HCT116 (cell line): Measurements from ENCODE around the gene IREB2. TPM values are rescaled to one million over a fixed set of nuclear protein-coding genes. Genes with fewer than 3 reads are reported as not detected.

ENCODE experiments used
- ATAC-seq: fragments of 200-7000 bp; cut with Tn5 transposase; 2 replicates; pipeline ENCODE4 v1.9.1; 2020; ENCODE audit warnings: mild to moderate bottlenecking, moderate library complexity
- BruUV-seq: library from RNA; stranded (reverse); fragments of 400-500 nt; replicated peaks from 2 replicates; lab custom pipeline; 2021; lab: Mats Ljungman, UMichigan
- CTCF ChIA-PET: fragments of 300-600 bp; sonication (Branson Sonifier 250); formaldehyde crosslinking; loops from one replicate; lab custom pipeline; 2021; ENCODE audit warnings: antibody characterized with exemption; lab: Charles Lee
- POLR2A ChIA-PET: fragments of 300-600, 350-600 bp; sonication (Branson Sonifier 250); formaldehyde crosslinking; loops from one replicate; lab custom pipeline; 2021; ENCODE audit warnings: antibody characterized with exemption; lab: Charles Lee
- RAD21 ChIA-PET, 2 experiments: fragments of 300-600 bp; sonication (Branson Sonifier 250); formaldehyde crosslinking; loops; one replicate each; lab custom pipeline; 2023; ENCODE audit warnings: low total read pairs in 2 of 2; ENCODE audit not compliant: uncharacterized antibody in 2 of 2, unreplicated experiment in 2 of 2, low non-redundant PET in 1 of 2; lab: Charles Lee
- DNase-seq: peaks from one replicate; pipeline ENCODE4 v3.0.0-alpha.2; 2010; ENCODE audit warnings: low read depth, low spot score
- H2AFZ ChIP-seq: fragments of 200-600 bp; shearing (Covaris generic), sonication (generic); 2 replicates; pipeline ENCODE4 v1.6.1; 2017; ENCODE audit warnings: low read depth, mixed run types, mixed read lengths, antibody characterized with exemption, low read length; ENCODE audit not compliant: poor library complexity, severe bottlenecking
- H3K27ac ChIP-seq: 2 replicates; pipeline ENCODE4 v1.5.1; 2012; ENCODE audit warnings: low read depth, low read length
- H3K27me3 ChIP-seq: fragments of 200-600 bp; sonication (generic); 2 replicates; pipeline ENCODE4 v1.6.1; 2016; ENCODE audit warnings: mixed run types, low read length, mixed read lengths; ENCODE audit not compliant: insufficient read depth
- H3K36me3 ChIP-seq, 2 experiments: fragments of 200-500 bp in 1 of 2; fragments of 200-600 bp in 1 of 2; sonication (Bioruptor generic) in 1 of 2; sonication (generic) in 1 of 2; 2 replicates each; pipeline versions ENCODE4 v1.5.1 to v1.6.1; 2014 to 2016; ENCODE audit warnings: low read length in 2 of 2, inconsistent platforms in 1 of 2, mixed read lengths in 1 of 2, mixed run types in 1 of 2; ENCODE audit not compliant: insufficient read depth in 2 of 2, control insufficient read depth in 1 of 2
- H3K4me1 ChIP-seq, 2 experiments: fragments of 200-600 bp in 1 of 2; sonication (generic) in 1 of 2; 2 replicates each; pipeline versions ENCODE4 v1.5.1 to v1.6.1; 2012 to 2017; ENCODE audit warnings: low read length in 2 of 2, inconsistent platforms in 1 of 2, mild to moderate bottlenecking in 1 of 2, mixed read lengths in 1 of 2, mixed run types in 1 of 2, moderate library complexity in 1 of 2; ENCODE audit not compliant: insufficient read depth in 2 of 2, control insufficient read depth in 1 of 2
- H3K4me2 ChIP-seq: fragments of 200-600 bp; sonication (generic); 2 replicates; pipeline ENCODE4 v1.6.1; 2017; ENCODE audit warnings: mixed run types, low read length, mixed read lengths
- H3K4me3 ChIP-seq, 2 experiments: fragments of 200-600 bp in 1 of 2; sonication (generic) in 1 of 2; replicated peaks in 1 of 2; 2 replicates each; pipeline ENCODE4 v1.5.1; 2011 to 2016; ENCODE audit warnings: low read length in 2 of 2, control low read depth in 1 of 2, low read depth in 1 of 2, mild to moderate bottlenecking in 1 of 2, mixed read lengths in 1 of 2, mixed run types in 1 of 2
- H3K79me2 ChIP-seq: fragments of 200-600 bp; sonication (generic); 2 replicates; pipeline ENCODE4 v1.6.1; 2017; ENCODE audit warnings: mild to moderate bottlenecking, mixed run types, low read length, moderate library complexity, mixed read lengths; ENCODE audit not compliant: insufficient read depth
- H3K9ac ChIP-seq: fragments of 200-600 bp; sonication (generic); 2 replicates; pipeline ENCODE4 v1.6.1; 2016; ENCODE audit warnings: low read length, mixed read lengths
- H3K9me2 ChIP-seq: fragments of 200-600 bp; sonication (generic), shearing (Covaris generic); 2 replicates; pipeline ENCODE4 v1.6.1; 2017; ENCODE audit warnings: mixed run types, mild to moderate bottlenecking, moderate library complexity; ENCODE audit not compliant: insufficient read depth
- H3K9me3 ChIP-seq, 2 experiments: fragments of 200-500 bp in 1 of 2; fragments of 200-600 bp in 1 of 2; sonication (Bioruptor generic) in 1 of 2; sonication (generic) in 1 of 2; 2 replicates each; pipeline ENCODE4 v1.6.1; 2014 to 2017; ENCODE audit warnings: low read length in 2 of 2, mixed read lengths in 2 of 2, inconsistent platforms in 1 of 2, low read depth in 1 of 2, mild to moderate bottlenecking in 1 of 2, mixed run types in 1 of 2, moderate library complexity in 1 of 2; ENCODE audit not compliant: control insufficient read depth in 1 of 2, insufficient read depth in 1 of 2
- H4K20me1 ChIP-seq: fragments of 200-600 bp; sonication (generic), shearing (Covaris generic); 2 replicates; pipeline ENCODE4 v1.6.1; 2017; ENCODE audit warnings: mixed run types, mild to moderate bottlenecking, moderate library complexity; ENCODE audit not compliant: insufficient read depth
- CBX3 ChIP-seq: IDR thresholded peaks from 2 replicates; pipeline ENCODE4 v1.6.1; 2012; ENCODE audit warnings: low read depth
- EZH2 ChIP-seq: fragments of 200-600 bp; sonication (generic); IDR thresholded peaks from 2 replicates; pipeline ENCODE4 v1.6.1; 2017; ENCODE audit warnings: antibody characterized with exemption, mixed run types
- JUND ChIP-seq: IDR thresholded peaks from 2 replicates; pipeline ENCODE4 v1.6.1; 2012
- POLR2A ChIP-seq: IDR thresholded peaks from 2 replicates; pipeline ENCODE4 v1.7.0; 2011; ENCODE audit warnings: borderline replicate concordance; ENCODE audit not compliant: insufficient read depth, insufficient read length; ENCODE audit errors: extremely low read depth
- POLR2AphosphoS5 ChIP-seq: IDR thresholded peaks from 2 replicates; pipeline ENCODE4 v1.6.1; 2011; ENCODE audit warnings: mild to moderate bottlenecking, low read depth, low read length, moderate library complexity
- SP1 ChIP-seq: IDR thresholded peaks from 2 replicates; pipeline ENCODE4 v1.6.1; 2012; ENCODE audit warnings: low read depth
- TCF7L2 ChIP-seq: IDR thresholded peaks from 2 replicates; pipeline ENCODE4 v1.7.0; 2011; ENCODE audit warnings: borderline replicate concordance, inconsistent platforms; ENCODE audit not compliant: insufficient read depth, insufficient read length; ENCODE audit errors: extremely low read depth
- ZBTB33 ChIP-seq: IDR thresholded peaks from 2 replicates; pipeline ENCODE4 v1.6.1; 2011; ENCODE audit warnings: mild to moderate bottlenecking, low read length, moderate library complexity; ENCODE audit not compliant: insufficient replicate concordance; ENCODE audit errors: extremely low read depth
- ZNF274 ChIP-seq: fragments of 200-500 bp; sonication (Bioruptor generic); IDR thresholded peaks from 2 replicates; pipeline ENCODE4 v1.6.1; 2014; ENCODE audit warnings: mild to moderate bottlenecking, low read depth, low read length, inconsistent platforms
- intact Hi-C: fragments of 100-400 bp; cut with micrococcal nuclease; formaldehyde crosslinking; loops from 2 replicates; pipeline ENCODE4 v1.10.0; 2022
- total RNA-seq: library from RNA; stranded (reverse); gene quantifications from one replicate; pipeline ENCODE4 v1.2.1, GENCODE V29; 2021; ENCODE audit not compliant: unreplicated experiment

Gene IREB2
- total RNA-seq, 1 experiment from 2014 or later = 57.6 TPM

DNA sequence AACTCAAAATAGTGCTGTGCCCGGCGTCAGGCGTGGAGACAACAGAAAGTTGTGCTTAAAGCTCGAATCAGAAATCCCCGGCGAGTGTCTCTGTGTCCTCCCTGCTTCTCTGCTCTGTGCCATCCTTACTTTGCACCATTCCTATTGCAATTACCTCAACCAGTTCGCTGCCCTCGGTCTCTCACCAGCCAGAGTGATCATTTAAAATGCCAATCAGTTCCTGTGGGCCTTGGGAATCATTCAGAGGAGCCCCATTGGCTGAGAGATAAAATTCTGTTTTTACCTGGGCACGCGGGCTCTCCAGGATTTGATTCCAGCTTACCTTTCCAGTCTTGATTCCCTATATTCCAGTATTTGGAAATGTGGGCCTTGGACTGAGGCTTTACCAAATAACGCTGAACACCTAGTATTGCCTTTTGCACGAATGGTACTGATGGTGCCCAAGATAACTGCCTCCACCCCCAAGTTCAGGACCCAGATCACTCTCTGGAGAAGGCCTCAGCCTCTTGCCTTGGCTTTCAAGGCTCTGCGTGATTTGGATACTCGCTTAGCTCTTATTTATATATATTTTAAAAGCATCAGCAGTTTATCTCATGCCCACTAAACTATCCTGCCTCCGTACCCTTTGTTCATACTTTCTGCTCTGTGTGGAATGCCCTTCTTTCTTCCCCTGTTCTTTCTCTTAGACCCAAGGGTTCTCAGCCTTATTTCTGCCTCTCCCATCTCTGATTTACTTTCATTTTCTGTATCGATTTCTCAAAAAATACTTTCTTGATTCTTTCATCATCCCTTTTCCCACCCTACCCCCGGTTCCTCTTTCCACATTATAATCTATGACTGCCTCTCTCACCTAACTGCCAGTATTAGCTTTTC, 103.1 kb downstream of the IREB2 start (continued):
- TF ChIP-seq TCF7L2 (no peak), ZBTB33 (no peak)

GRCh38 chr15:78541744-78542034, 103.7 kb downstream of the IREB2 start:
- H3K27ac ChIP-seq = peak overlapping the region; percentile 86; the same call in 1 of the 2 replicates
- peak overlapping the region; percentile 95 for H3K4me2 ChIP-seq
- no peak for DNase-seq
- no peaks in the 10 kb centered on the region for H4K20me1 ChIP-seq
- H3K9me3 ChIP-seq = no peaks in the 10 kb centered on the region
- no peak for ATAC-seq
- H2AFZ ChIP-seq = no peak overlapping the region
- peaks cover 46% of the 10 kb centered on the region for H3K79me2 ChIP-seq
- BruUV-seq = no TSS peak
- H3K4me1 ChIP-seq = peaks cover 5 to 14% of the 10 kb centered on the region in 2 experiments; a peak in 3 of 4 replicates
- CTCF ChIA-PET = no interaction called here
- no peak for TF ChIP-seq SP1
- no peak for TF ChIP-seq POLR2AphosphoS5
- no peak for TF ChIP-seq CBX3
- no peak for TF ChIP-seq EZH2
- no peak for TF ChIP-seq ZBTB33
- TF ChIP-seq POLR2A = no peak
- no peak for TF ChIP-seq JUND
- no peak for TF ChIP-seq ZNF274
- TF ChIP-seq, all 23 proteins: peak for 0
- intact Hi-C loops = loop anchor here (5.0 kb wide), 1 partner anchor 34 kb away; the partner anchor contains the start of gene HYKK
- POLR2A ChIA-PET = interaction anchor here (1.1 to 2.4 kb wide), 3 partner anchors 8 to 24 kb away, joined by 3 to 12 read pairs (median 6); partner anchors contain the start of gene CHRNA5
- Histone ChIP-seq H3K9me2 (no peaks in the 10 kb centered on the region), H3K9ac (peak overlapping the region; percentile 93), H3K27me3 (no peaks in the 10 kb centered on the region), H3K36me3 (peaks cover 40 to 49% of the 10 kb centered on the region in 2 experiments), H3K4me3 (peak overlapping the region; percentile 84 to 91)
- RAD21 ChIA-PET = no interaction called here
